Measurements from ENCODE around the gene ACAD11.
"Not testable (repeated sequence)": the region's sequence is repeated elsewhere in the genome, so short reads cannot be mapped to it uniquely, and the experiment has no call there.

The ACAD11 gene

GRCh38 chr3:132561003-132561402, 98.6 kb downstream of the ACAD11 start:
- TF ChIP-seq POU6F1 (CRISPR knock-in tag; IDR thresholded peaks at IDR 0.05; ENCODE audit: borderline replicate concordance, low read depth) (no peak), PATZ1 (CRISPR knock-in tag; IDR thresholded peaks at IDR 0.05; ENCODE audit: borderline replicate concordance) (no peak), CSRNP3 (CRISPR knock-in tag; IDR thresholded peaks at IDR 0.05) (no peak), ZNF8 (CRISPR knock-in tag; IDR thresholded peaks at IDR 0.05) (no peak), RARB (CRISPR knock-in tag; IDR thresholded peaks at IDR 0.05) (no peak), TOX (CRISPR knock-in tag; IDR thresholded peaks at IDR 0.05; ENCODE audit: borderline replicate concordance) (no peak), ESRRG (CRISPR knock-in tag; IDR thresholded peaks at IDR 0.05) (no peak), ZFP30 (CRISPR knock-in tag; IDR thresholded peaks at IDR 0.05) (no peak), SNAI2 (CRISPR knock-in tag; IDR thresholded peaks at IDR 0.05) (no peak), CSDC2 (CRISPR knock-in tag; IDR thresholded peaks at IDR 0.05) (no peak)
- ATAC-seq: no peak

- no peak for ATAC-seq
- TF ChIP-seq GLIS3 (CRISPR knock-in tag; IDR thresholded peaks at IDR 0.05) (no peak), OSR1 (CRISPR knock-in tag; IDR thresholded peaks at IDR 0.05) (no peak), BACH2 (CRISPR knock-in tag; IDR thresholded peaks at IDR 0.05; ENCODE audit: borderline replicate concordance) (no peak), CSDC2 (CRISPR knock-in tag; IDR thresholded peaks at IDR 0.05) (no peak), TOX (CRISPR knock-in tag; IDR thresholded peaks at IDR 0.05; ENCODE audit: borderline replicate concordance) (no peak), CSRNP3 (CRISPR knock-in tag; IDR thresholded peaks at IDR 0.05) (no peak)
Measured at GRCh38 chr3:132556508-132557159, 103.0 kb downstream of the ACAD11 start.

GRCh38 chr3:132556036-132556386, 103.6 kb downstream of the ACAD11 start:
- ATAC-seq: not testable (repeated sequence)

GRCh38 chr3:132555306-132556035, 104.1 kb downstream of the ACAD11 start:
- ATAC-seq: no peak
- TF ChIP-seq ESRRG (CRISPR knock-in tag; IDR thresholded peaks at IDR 0.05) (no peak), ZNF70 (CRISPR knock-in tag; IDR thresholded peaks at IDR 0.05) (no peak), CSRNP3 (CRISPR knock-in tag; IDR thresholded peaks at IDR 0.05) (no peak), RARB (CRISPR knock-in tag; IDR thresholded peaks at IDR 0.05) (no peak), CSDC2 (CRISPR knock-in tag; IDR thresholded peaks at IDR 0.05) (no peak)

GRCh38 chr3:132554437-132554836, 105.2 kb downstream of the ACAD11 start:
- TF ChIP-seq PPARA (CRISPR knock-in tag; IDR thresholded peaks at IDR 0.05; ENCODE audit: borderline replicate concordance) (no peak), POU6F1 (CRISPR knock-in tag; IDR thresholded peaks at IDR 0.05; ENCODE audit: borderline replicate concordance, low read depth) (no peak), ZNF70 (CRISPR knock-in tag; IDR thresholded peaks at IDR 0.05) (no peak), CSRNP3 (CRISPR knock-in tag; IDR thresholded peaks at IDR 0.05) (no peak), CREB5 (CRISPR knock-in tag; IDR thresholded peaks at IDR 0.05; ENCODE audit: low read depth) (no peak)
- ATAC-seq: no peak

Measured in SK-N-SH treated with all-trans-retinoic acid at 6 μM for 48 hours (cell line).